G401 (cell line): ENCODE data around the gene OR5H2. TPM values are rescaled to one million over a fixed set of nuclear protein-coding genes. Genes with fewer than 3 reads are reported as not detected.
"Not testable (repeated sequence)": the region's sequence is repeated elsewhere in the genome, so short reads cannot be mapped to it uniquely, and the experiment has no call there.

Source experiments
- DNase-seq: peaks from one replicate; pipeline ENCODE4 v3.0.0-alpha.2; 2015; ENCODE audit warnings: low spot score
- in situ Hi-C: cut with HindIII; loops from 2 replicates; pipeline ENCODE4 v1.10.0; 2016; ENCODE audit warnings: low sequenced_read_pairs, mixed read lengths
- total RNA-seq: library from RNA; depleted of rRNA; stranded (reverse); fragments of >200 nt; shearing (Covaris generic); gene quantifications from 2 replicates; pipeline ENCODE4 v1.2.3, GENCODE V29; 2014; rRNA removed

OR5H2 gene
- total RNA-seq, result not detected in 2 replicates

DNA sequence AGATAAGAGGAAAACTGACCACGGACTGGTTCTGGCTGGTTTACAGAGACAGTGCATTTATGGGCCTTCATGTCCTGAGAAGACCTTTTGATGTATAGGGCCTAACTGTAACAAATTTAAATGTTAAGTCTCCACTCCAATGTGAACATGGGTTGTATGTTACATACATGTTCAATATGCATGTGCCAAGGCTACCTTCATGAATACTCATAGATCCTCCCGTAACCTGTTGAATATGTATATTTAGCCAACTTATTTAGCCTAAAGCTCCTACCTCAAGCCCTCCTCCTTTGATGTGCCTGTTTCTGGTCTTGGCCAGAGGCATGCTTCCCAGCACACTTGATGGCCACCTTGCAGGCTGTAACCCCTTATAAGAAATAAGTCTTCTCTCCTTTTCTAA is at the start of gene OR5H2:
Gene OR5H2 (plus strand): TSS at position 301 of the 400 bp plus-strand sequence. CDS start 398 bp downstream, outside the sequence.
- no peak for DNase-seq
- in situ Hi-C loops, result no loop called here

DNA sequence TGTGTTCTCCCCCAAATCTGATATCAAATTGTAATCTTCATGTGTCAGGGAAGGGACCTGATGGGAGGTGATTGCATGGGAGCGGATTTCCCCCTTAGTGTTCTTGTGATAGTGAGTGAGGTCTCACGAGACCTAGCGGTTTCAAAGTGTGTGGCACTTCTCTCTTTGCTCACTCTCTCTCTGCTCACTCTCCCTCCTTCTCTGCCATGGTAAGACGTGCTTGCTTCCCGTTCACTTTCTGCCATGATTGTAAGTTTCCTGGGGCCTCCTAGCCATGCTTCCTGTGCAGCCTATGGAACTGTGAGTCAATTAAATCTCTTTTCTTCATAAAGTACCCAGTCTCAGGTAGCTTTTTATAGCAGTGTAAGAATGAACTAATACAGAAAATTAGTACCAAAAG is 48.8 kb upstream of the OR5H2 start:
- no peak for DNase-seq
- in situ Hi-C loops, result no loop called here

DNA sequence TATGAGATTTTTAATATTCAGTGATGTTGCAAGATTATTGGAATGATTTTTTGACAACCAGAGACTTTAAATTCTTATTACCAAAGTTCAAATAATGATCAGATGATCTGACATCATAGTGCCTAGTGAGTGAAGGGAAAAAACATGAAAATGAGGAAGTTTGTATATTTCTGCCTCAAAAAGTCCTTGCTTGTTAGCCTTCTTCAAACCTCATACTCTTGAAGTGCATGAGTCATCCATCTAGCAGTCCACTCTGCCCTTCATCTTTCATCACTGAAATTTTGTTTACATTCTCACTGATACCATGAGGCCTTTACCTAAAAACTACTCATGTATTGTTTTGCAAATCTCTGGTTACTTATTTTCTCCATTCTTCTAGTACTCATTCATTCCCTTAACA is 42.2 kb upstream of the OR5H2 start:
- in situ Hi-C loops, result no loop called here
- no peak for DNase-seq

DNA sequence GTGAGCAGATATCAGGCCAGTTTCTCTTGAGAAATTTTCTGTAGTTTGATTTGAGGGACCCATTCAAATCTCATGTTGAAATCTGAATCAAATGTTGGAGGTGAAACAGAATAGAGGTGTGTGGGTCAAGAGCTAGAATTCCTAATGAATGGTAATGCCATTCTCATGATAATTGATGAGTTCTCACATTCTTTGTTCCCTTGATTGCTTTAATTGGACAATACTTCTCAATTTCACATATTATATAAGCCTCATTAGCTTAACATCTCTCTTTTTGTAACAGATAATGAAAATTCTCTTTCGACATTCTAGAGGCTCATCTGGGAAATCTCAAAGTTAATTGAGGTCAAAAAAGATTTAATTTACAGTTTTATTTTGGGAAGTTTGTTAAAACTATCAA is 40.1 kb upstream of the OR5H2 start:
- in situ Hi-C loops, result no loop called here
- no peak for DNase-seq

DNA sequence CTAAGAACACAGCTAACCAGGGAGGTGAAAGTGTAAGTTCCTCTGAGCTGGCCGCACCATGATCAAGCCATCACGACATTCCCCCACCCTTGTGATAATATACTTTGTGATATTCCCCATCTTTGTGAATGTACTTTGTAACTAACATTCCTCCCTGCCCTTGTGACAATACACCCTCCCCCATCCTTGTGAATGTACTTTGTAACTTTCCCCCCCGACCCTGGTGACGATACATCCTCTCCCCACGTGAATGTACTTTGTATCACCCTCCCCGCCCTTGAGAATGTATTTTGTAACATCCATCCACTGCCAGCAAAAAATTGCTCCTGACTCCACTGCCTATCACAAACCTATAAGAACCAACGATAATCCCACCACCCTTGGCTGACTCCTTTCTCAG is 38.5 kb upstream of the OR5H2 start:
- DNase-seq, result no peak

DNA sequence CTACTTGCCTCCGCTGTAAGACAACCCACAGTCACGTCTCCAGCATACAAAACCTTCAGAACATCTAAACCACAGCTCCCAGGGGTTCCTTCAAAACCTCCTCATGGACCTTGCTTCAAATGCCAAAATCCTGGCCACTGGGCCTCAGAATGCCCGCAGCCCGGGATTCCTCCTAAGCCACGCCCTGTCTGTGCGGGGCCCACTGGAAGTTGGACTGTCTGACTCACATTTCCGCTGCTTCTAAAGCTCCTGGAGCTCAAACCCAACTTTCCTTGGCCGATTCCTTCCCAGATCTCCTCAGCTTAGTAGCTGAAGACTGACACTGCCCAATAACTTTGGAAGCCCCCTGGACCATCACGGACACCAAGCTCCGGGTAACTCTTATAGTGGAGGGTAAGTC is 36.2 kb upstream of the OR5H2 start:
- no peak for DNase-seq
- in situ Hi-C loops, result no loop called here

More for the DNA sequence above, 38.5 kb upstream of the OR5H2 start:
- in situ Hi-C loops, result no loop called here

DNA sequence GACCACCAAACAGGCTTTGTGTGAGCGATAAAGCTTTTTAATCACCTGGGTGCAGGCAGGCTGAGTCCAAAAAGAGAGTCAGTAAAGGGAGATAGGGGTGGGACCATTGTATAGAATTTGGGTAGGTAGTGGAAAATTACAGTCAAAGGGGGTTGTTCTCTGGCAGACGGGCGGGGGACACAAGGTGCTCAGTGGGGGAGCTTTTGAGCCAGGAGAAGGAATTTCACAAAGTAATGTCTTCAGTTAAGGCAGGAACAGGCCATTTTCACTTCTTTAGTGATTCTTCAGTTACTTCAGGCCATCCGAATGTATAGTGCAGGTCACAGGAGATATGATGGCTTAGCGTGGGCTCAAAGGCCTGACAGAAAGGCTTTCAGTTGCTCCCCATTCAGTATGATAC is 26.3 kb upstream of the OR5H2 start:
- in situ Hi-C loops, result not testable (repeated sequence)

DNA sequence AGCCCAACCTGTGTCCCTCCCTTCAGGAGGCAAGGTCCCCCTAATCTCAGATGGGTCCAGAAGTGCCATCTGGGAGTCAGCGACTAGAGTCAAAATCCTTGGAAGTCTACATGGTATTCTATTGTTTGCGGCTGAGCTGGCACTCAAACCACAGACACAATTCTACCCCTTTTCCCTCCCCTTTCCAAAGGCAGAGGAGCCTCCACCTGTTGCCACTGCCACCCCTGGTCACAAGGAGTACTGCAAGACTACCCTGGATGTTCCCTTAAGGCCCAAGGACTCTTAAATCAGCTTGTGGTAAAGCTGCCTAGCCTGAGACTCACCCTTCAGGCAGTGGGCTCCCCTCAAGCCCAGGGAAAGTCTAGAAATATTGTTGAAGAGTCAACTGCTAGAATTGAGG is 22.6 kb upstream of the OR5H2 start:
- in situ Hi-C loops, result no loop called here
- no peak for DNase-seq

More for the DNA sequence above, 26.3 kb upstream of the OR5H2 start:
- not testable (repeated sequence) for DNase-seq

DNA sequence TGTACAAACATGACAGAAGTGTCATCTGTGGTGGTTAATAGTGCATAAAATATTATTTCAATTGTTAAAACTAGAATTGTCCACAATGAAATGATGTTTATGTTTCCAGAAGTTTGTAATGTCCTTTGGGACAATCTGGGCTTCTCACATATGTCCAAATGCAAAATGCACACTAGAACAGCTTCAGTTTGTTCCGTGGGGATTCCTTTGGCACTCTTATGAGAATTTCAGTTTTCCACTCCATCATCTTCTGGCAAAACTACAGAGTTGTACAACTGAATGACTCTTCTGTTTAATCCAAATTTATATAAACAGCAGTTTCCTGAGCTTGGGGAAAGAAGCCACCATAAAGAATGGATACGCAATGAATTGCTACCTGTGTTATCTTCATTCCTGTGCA is 20.3 kb upstream of the OR5H2 start:
- no peak for DNase-seq
- in situ Hi-C loops, result no loop called here

DNA sequence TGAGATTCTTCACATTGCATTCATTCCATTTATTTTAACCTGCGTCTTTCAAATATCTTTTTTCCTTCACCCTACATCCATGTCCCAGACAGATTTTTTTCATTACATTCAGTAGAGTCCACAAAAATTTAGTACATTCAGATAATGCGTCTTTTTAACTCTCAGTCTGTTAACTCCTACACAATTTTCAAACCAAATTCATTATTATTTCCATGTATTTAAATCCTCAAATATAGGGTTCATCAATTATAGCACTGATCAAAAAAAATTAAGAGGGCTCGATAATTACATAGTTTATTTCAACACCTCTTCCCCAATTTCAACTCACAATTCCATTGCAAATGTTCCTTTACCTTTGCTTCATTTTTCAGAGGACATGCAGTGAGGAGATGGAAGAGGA is 18.4 kb upstream of the OR5H2 start, which contains the start of gene OR5H6:
Gene OR5H6 (plus strand): TSS at position 301 of the 400 bp plus-strand sequence. CDS start 89 bp downstream, at position 390.
- DNase-seq, result no peak
- in situ Hi-C loops, result no loop called here

DNA sequence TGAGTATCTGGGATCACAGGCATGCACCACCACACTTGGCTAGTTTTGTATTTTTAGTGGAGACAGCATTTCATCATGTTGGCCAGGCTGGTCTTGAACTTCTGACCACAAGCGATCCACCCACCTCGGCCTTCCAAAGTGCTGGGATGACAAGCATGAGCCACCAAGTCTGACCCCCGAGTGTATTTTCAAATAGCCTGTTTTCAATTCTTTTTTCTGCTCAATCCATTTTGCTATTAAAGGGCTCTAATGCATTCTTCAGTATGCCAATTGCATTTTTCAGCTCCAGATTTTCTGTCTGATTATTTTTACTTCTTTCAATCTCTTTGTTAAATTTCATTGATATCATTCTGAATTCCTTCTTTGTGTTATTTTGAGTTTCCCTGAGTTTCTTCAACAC is 12.5 kb upstream of the OR5H2 start:
- no peak for DNase-seq
- in situ Hi-C loops, result no loop called here

DNA sequence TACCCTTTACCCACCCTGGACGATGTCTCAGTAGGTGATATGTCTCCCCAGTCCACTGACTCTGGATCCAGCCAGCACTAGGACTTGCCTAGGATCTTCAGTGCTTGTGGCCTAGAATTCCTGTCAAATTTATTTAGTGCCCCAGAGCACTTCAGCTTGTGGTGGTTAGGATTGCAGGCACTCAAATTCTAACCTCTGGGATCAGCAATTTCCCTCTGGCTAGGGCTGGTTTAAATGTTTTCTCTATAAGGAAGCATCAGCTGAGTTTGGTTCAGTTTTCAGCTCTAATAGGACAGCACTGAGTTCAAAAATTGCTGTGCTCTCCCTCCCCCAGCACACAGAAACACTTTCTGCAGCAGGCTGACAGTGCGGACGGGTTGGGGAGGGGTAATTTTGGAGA is 10.2 kb upstream of the OR5H2 start:
- no peak for DNase-seq
- in situ Hi-C loops, result no loop called here

DNA sequence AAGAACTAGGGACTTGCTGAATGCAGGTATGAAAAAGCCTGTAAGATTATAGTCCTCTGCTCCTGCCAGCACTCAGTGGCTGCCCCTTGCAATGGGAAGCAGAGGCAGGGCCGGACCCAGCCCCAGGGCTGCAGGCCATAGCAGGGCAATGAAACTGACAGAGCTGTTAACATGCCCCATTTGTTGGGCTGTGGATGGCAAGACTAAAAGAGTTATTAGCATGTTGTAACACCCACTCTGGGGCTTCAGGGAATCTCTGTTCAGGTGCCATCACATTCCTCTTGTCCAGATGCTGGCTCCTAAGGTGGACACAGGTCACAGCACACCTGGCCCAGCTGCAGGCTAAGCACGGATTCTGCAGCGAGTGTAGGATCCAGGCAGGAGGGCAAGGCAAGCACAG is 7.4 kb upstream of the OR5H2 start:
- DNase-seq, result no peak
- in situ Hi-C loops, result no loop called here

DNA sequence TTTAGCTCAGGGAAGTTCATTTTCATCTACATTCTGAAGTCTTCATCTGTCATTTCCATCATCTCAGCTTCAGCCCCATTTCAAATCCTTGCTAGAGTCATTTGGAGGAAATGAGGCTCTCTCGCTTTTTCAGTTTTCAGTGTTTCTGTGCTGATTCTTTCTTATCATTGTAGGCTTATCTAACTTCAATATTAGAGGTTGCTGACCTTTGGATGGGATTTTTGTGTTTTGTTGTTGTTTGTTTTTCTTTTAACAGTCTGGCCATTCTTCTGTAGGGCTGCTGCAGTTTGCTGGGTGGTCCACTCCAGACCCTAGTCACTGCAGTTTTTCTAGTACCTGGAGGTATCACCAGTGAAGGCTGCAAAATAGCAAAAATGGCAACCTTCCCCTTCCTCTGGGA is 8.6 kb downstream of the OR5H2 start:
- in situ Hi-C loops, result no loop called here

DNA sequence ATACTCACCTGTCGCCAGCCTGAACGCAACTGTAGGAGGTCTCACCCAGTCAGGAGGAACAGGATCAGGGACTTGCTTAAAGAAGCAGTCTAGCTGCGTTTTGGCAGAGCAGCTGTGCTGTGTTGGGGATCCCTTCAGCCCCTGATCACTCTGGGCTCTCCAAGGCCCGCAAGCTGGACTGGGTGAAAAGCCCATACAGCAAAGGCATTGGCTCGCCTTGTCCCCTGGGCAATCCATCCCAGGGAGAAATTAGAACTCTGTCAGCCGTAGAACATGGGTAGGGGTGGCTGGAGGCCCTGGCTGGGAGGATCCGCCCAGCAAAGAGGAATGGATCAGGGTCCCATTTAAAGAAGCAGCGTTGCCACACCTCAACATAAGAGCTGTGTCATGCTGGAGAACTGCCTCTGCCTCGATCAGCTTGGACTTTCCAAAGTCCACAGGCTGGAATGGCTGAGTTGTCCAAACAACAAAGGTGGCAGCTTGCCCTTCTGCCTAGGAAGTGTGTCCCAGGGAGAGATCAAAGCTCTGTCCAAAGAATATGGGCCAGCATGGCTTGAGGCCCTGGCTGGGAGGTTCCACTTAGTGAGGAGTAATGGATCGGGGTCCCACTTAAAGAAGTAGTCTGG is 9.1 kb downstream of the OR5H2 start:
- in situ Hi-C loops, result no loop called here
- DNase-seq, result no peak

More for the DNA sequence above, 8.6 kb downstream of the OR5H2 start:
- no peak for DNase-seq

DNA sequence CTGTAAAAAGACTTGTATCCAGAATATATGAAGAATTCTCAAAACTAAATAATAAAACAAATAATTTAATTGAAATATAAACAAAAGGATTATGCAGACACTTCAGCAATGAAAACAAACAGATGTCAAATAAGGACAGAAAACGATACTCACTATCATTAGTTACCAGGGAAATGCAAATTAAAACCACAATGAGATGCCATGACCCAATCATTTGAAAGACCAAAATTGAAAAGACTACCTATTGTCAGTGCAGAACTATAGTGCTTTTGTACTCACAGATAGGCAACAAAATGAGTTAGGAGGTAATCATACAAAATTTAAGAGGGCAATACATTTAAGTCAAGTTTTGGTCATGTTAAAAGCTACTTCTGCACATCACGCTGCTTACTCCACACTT is 39.8 kb downstream of the OR5H2 start:
- no peak for DNase-seq
- in situ Hi-C loops, result no loop called here

DNA sequence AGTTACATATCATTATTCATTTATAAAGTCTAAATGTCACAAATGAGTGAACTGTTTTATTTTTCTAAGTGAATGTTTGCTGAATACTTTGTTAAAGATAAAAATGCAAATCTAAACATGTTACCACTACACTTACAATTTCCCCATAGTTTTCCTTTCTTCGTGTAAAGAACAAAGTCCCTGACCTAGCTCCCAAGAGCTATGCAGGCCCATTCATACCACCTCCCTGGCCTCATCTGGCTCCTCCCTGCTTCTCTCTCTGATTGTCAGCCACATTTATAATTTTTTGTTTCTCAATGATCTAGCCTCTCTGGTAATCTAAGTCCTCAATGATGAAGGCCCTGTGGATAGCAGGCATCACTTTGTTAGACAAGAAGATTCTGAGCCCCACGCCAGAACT is 40.4 kb downstream of the OR5H2 start:
- no peak for DNase-seq
- in situ Hi-C loops, result no loop called here

DNA sequence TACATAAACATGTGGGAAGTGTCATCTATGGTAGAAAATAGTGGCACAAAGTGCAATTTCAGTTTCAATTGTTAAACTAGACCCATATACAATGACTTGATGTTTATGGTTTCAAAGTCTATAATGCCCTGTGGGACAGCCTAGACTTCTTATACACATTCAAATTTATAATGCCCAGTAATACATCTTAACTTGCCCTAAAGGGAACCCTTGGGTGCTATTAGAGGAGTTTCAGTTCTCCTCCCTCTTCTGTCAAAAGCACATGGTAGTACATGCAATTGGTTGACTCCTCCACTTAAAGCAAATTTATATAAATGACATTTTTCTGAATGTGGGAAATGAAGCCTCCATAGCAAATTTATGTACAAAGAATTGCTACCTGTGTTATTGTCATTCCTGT is 41.1 kb downstream of the OR5H2 start:
- DNase-seq, result no peak
- in situ Hi-C loops, result no loop called here

DNA sequence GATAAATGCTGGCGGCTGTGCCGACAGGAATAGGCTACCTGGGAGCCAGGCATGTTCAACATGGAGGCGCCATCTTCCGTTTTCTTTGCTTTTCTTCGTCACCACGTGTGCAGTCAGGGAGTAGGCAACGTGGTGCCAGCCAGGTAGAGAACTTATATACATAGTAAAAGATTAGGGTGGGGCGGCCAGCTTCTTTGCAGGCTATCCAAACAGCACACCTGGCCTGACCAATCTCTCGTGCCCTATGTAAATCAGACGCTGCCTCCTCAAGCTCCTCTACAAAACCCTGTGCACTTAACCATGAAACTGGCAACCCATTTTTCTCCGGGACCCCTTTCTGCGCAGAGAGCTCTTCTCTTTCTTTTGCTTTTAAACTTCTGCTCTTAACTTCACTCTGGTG is 42.8 kb downstream of the OR5H2 start:
- DNase-seq, result no peak
- in situ Hi-C loops, result no loop called here

DNA sequence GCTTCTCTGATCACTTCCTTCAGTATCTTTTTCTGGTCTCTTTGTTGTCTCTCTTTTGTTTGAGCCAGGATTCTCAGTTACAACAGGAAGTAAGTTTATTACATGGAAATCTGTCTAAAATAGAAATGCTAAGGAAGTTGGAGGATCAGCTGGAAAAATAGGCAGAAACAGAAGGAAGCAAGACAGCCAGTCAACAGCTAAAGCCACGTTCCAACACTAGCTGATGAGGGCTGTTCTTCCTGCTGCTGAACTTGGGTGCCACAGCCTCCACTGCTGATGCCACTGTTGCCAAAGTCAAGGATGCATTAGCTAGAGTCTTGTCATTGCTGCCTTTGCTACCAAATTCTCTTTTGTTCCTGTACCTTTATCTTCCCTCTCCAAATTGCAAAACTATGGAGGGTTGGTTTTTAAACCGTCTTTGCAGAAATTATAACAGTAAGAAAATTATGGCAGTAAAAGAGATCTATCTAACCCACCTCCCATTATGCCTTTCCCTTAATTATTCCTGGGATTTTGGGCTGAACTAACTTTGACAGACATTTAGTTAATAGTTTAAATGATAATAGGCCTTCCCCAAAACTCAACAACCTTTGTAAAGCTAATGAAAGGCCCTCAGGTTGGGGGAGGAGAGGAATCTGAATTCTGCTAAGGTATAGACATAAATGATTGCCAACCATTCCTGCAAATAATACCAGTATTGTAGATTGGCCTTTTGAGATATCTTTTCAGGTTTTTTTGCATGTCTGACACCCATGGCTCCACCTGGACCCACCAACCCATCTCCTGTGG is 44.0 kb downstream of the OR5H2 start:
- no peak for DNase-seq
- in situ Hi-C loops, result no loop called here

DNA sequence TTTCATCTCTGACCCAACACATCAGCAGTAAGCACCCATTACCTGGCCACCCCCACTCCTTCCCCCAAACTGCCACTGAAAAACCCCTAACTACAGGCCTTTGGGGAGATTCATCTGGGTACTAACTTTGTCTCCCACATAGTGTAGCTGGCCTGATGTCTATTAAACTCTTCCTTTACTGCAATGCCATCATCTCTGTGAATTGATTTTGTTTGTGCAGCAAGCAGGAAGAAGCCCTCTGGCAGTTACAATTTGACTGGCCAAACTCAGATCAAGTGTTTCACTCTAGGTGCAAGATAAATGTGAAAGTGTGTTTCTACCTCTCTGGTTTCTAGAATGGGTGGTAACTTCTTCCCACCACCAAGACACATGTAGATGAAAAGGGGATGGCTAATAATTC is 44.6 kb downstream of the OR5H2 start:
- in situ Hi-C loops, result no loop called here
- no peak for DNase-seq
